HG02678 (cell line): Measurements from ENCODE around the gene MTSS2.
"Not testable (repeated sequence)": the region's sequence is repeated elsewhere in the genome, so short reads cannot be mapped to it uniquely, and the experiment has no call there.

Source experiments
- ATAC-seq: cut with Tn5 transposase; IDR thresholded peaks from one replicate; pipeline ENCODE4 v1.9.1; 2021; ENCODE audit warnings: mild to moderate bottlenecking, moderate library complexity; ENCODE audit not compliant: unreplicated experiment

MTSS2 gene

GRCh38 chr16:70676675-70677498, 9.0 kb downstream of the MTSS2 start:
- ATAC-seq, result no peak

GRCh38 chr16:70675851-70676513, 9.9 kb downstream of the MTSS2 start:
- no peak for ATAC-seq

- no peak for ATAC-seq
These were observed 11.4 kb downstream of the MTSS2 start for GRCh38 chr16:70674221-70675014.

- not testable (repeated sequence) for ATAC-seq
These were observed 14.9 kb downstream of the MTSS2 start for GRCh38 chr16:70670938-70671337.

GRCh38 chr16:70670175-70670574, 15.7 kb downstream of the MTSS2 start:
- ATAC-seq, result no peak

GRCh38 chr16:70665806-70666735, 19.8 kb downstream of the MTSS2 start:
- no peak for ATAC-seq

- no peak for ATAC-seq
These were observed 20.6 kb downstream of the MTSS2 start for GRCh38 chr16:70665113-70665694.

- no peak for ATAC-seq
These were observed 21.3 kb downstream of the MTSS2 start for GRCh38 chr16:70664325-70665112.

- ATAC-seq, result no peak
These were observed 22.1 kb downstream of the MTSS2 start for GRCh38 chr16:70663524-70664324.

- no peak for ATAC-seq
These were observed 22.8 kb downstream of the MTSS2 start for GRCh38 chr16:70662991-70663523.

- ATAC-seq, result no peak
These were observed 23.8 kb downstream of the MTSS2 start for GRCh38 chr16:70661918-70662641.

GRCh38 chr16:70661534-70661917, 24.3 kb downstream of the MTSS2 start:
- ATAC-seq, result no peak

- ATAC-seq, result no peak
These were observed 25.0 kb downstream of the MTSS2 start for GRCh38 chr16:70660672-70661350.

- ATAC-seq, result no peak
These were observed 25.7 kb downstream of the MTSS2 start for GRCh38 chr16:70659953-70660671.

GRCh38 chr16:70659546-70659945, 26.3 kb downstream of the MTSS2 start:
- ATAC-seq, result no peak

GRCh38 chr16:70658921-70659320, 26.9 kb downstream of the MTSS2 start:
- ATAC-seq, result no peak
